ENCODE measurements around the gene RIPOR2. TPM values are rescaled to one million over a fixed set of nuclear protein-coding genes. Genes with fewer than 3 reads are reported as not detected.
"Not testable (repeated sequence)": the region's sequence is repeated elsewhere in the genome, so short reads cannot be mapped to it uniquely, and the experiment has no call there.

Gene RIPOR2
- total RNA-seq, 1 donor, result 0.72 TPM

GRCh38 chr6:24957199-24957598 lies 21.4 kb upstream of the RIPOR2 start:
- TF ChIP-seq, protein P1, sequence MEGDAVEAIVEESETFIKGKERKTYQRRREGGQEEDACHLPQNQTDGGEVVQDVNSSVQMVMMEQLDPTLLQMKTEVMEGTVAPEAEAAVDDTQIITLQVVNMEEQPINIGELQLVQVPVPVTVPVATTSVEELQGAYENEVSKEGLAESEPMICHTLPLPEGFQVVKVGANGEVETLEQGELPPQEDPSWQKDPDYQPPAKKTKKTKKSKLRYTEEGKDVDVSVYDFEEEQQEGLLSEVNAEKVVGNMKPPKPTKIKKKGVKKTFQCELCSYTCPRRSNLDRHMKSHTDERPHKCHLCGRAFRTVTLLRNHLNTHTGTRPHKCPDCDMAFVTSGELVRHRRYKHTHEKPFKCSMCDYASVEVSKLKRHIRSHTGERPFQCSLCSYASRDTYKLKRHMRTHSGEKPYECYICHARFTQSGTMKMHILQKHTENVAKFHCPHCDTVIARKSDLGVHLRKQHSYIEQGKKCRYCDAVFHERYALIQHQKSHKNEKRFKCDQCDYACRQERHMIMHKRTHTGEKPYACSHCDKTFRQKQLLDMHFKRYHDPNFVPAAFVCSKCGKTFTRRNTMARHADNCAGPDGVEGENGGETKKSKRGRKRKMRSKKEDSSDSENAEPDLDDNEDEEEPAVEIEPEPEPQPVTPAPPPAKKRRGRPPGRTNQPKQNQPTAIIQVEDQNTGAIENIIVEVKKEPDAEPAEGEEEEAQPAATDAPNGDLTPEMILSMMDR (IDR thresholded peaks at IDR 0.05; ENCODE audit: insufficient read depth, low read length), result no peak

DNA sequence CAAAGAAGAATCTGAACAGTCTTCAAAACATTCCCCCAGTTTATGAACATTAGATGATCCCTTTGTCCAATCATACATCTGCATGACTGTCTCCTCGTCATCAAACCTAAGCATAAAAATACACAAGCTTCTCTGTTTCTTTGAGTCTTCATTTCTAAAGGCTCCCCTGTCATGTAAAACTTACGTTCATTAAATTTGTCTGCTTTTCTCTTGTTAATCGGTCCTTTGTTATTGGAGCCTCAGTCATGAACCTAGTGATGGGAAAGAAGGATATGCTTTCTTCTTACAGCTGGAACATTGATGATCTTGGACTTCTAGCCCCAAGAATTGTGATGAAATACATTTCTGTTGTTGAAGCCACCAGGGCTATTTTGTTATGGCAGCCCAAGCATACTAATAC lies 18.0 kb upstream of the RIPOR2 start:
- no peak for DNase-seq (ENCODE audit: low read depth)
- no peak overlapping the region for H3K4me3 ChIP-seq (ENCODE audit: low read depth, low read length)
- TF ChIP-seq, protein P1 (IDR thresholded peaks at IDR 0.05; ENCODE audit: insufficient read depth, low read length), result no peak

More at GRCh38 chr6:24957199-24957598, 21.4 kb upstream of the RIPOR2 start:
- no peak for DNase-seq (ENCODE audit: low read depth)
- H3K4me3 ChIP-seq (ENCODE audit: low read depth, low read length), result no peak overlapping the region

- no peak for DNase-seq (ENCODE audit: low read depth)
- TF ChIP-seq, protein P1 (IDR thresholded peaks at IDR 0.05; ENCODE audit: insufficient read depth, low read length), result no peak
- H3K4me3 ChIP-seq (ENCODE audit: low read depth, low read length), result no peak overlapping the region
Observed at GRCh38 chr6:24951811-24952299, 16.1 kb upstream of the RIPOR2 start.

DNA sequence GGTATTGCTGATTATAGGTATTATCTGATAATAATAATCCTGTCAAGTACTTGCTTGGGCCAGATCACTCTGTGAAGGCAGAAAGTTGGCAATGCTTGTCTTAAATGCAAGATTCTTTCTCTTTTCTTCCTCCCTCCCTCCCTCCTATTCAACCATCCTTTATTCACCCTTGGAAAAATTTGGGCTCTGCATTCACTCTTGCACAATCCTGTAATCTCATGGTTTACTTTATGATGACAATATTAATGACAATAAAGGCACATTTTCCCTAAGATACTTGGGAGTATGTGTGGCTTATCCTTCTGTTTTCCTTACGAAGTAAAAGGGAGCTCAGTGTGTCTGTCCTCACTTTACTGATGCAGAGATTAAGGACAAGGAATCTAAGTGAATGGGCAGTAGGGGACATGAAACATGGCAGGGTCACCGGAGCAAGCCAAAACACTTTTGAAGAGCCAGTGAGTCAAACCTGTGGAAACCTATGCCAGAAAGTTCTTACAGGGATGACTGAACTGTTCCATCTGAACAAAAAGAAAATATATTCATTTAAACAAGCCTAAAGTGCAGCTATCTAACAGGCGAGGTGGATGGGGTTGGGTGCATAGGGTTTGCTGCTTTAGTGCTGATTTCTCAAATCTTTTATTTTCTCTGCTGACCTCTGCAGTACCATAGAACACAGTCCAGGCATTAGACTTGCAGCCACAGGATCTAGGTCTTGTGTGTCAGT lies 14.6 kb upstream of the RIPOR2 start:
- no peak overlapping the region for H3K4me3 ChIP-seq (ENCODE audit: low read depth, low read length)
- DNase-seq (ENCODE audit: low read depth), result no peak
- TF ChIP-seq, protein P1 (IDR thresholded peaks at IDR 0.05; ENCODE audit: insufficient read depth, low read length), result no peak

- no peak for DNase-seq (ENCODE audit: low read depth)
- TF ChIP-seq, protein P1 (IDR thresholded peaks at IDR 0.05; ENCODE audit: insufficient read depth, low read length), result no peak
- no peak overlapping the region for H3K4me3 ChIP-seq (ENCODE audit: low read depth, low read length)
Observed at GRCh38 chr6:24949020-24949569, 13.3 kb upstream of the RIPOR2 start.

DNA sequence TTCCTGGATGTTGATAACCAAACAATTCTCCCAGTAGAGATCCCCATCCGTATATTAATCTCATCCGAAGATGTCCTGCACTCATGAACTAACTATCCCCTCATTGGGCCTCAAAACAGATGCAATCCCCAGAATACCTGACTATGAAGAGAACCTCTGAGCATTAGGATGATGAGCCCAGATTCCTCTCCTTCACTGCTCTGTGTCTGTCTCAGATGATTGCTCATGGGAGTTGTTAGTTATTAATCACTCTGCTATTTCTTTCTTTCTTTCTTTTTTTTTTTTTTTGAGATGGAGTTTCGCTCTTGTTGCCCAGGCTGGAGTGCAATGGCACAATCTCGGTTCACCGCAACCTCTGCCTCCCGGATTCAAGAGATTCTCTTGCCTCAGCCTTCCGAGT lies 12.5 kb upstream of the RIPOR2 start:
- DNase-seq (ENCODE audit: low read depth); H3K4me3 ChIP-seq (ENCODE audit: low read depth, low read length): not testable (repeated sequence)

- no peak for DNase-seq (ENCODE audit: low read depth)
- TF ChIP-seq, protein P1 (IDR thresholded peaks at IDR 0.05; ENCODE audit: insufficient read depth, low read length), result no peak
Observed at GRCh38 chr6:24947636-24948035, 11.9 kb upstream of the RIPOR2 start.

More at GRCh38 chr6:24947636-24948035, 11.9 kb upstream of the RIPOR2 start:
- no peak overlapping the region for H3K4me3 ChIP-seq (ENCODE audit: low read depth, low read length)
